ENCODE data around the gene RPS23. TPM values are rescaled to one million over a fixed set of nuclear protein-coding genes. Genes with fewer than 3 reads are reported as not detected.

Gene RPS23
- total and polyA plus RNA-seq, 8 donors = 735 to 1,904 (median 1,035) TPM

DNA sequence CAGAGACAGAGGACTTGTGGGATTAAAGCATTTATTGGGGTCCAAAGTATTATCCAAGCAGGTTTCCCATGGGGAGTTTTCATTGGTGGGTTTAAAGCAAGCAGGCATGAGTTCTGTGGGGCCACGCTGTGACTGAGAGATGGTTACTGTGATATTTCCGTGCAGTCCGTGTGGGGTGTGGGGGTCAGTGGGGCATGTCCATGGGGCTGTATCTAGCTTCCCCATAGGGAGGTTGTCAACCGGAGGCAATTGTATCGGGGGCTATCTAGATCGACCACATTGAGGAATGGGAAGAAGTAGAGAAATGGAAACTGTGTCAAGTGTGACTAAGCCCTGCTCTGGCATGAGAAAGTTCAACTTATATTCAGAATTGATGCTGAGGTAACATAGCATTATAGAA lies 7.1 kb upstream of the RPS23 start:
- H3K9me3 ChIP-seq = no peaks in the 10 kb centered on the region
- no peak overlapping the region for H3K4me3 ChIP-seq
- no peaks in the 10 kb centered on the region for H3K4me1 ChIP-seq
- intact Hi-C loops (cut with DNase I) = no loop called here
- TF ChIP-seq CTCF (IDR thresholded peaks at IDR 0.05) = no peak
- WGBS, 2 donors = 93 to 94% methylated on average over 6 of the region's 6 CpGs
- H3K27ac ChIP-seq = no peak overlapping the region
- no peak for ATAC-seq
- no peaks in the 10 kb centered on the region for H3K27me3 ChIP-seq
- no peaks in the 10 kb centered on the region for H3K36me3 ChIP-seq
- DNase-seq = no peak
- no peak for FAIRE-seq

- intact Hi-C loops (cut with DNase I) = no loop called here
- no peak for TF ChIP-seq CTCF (IDR thresholded peaks at IDR 0.05)
- H3K27ac ChIP-seq = no peak overlapping the region
- H3K27me3 ChIP-seq = no peaks in the 10 kb centered on the region
- FAIRE-seq (no peak), ATAC-seq (no peak), DNase-seq (no peak)
- 82 to 86% methylated on average over 2 of the region's 2 CpGs for WGBS, 2 donors
- peaks cover 0 to 3% (median 0%) of the 10 kb centered on the region in 3 donors for H3K4me1 ChIP-seq
- no peaks in the 10 kb centered on the region for H3K9me3 ChIP-seq
- H3K36me3 ChIP-seq = no peaks in the 10 kb centered on the region
- no peak overlapping the region for H3K4me3 ChIP-seq
Measured at GRCh38 chr5:82283893-82284292, 5.7 kb upstream of the RPS23 start.

- peaks cover 0 to 25% (median 17%) of the 10 kb centered on the region in 3 donors for H3K36me3 ChIP-seq
- no peaks in the 10 kb centered on the region for H3K27me3 ChIP-seq
- ATAC-seq (no peak), FAIRE-seq (no peak), DNase-seq (peak in 1 of 6 donors; percentile 36)
- intact Hi-C loops (cut with DNase I) = no loop called here
- H3K4me3 ChIP-seq = peak overlapping the region; percentile 72 to 99 (median 84)
- 18 to 34% methylated on average over 19 of the region's 19 CpGs for WGBS, 2 donors
- peak overlapping the region; percentile 30 to 93 (median 78) for H3K27ac ChIP-seq
- TF ChIP-seq CTCF (IDR thresholded peaks at IDR 0.05) = no peak
- no peaks in the 10 kb centered on the region for H3K9me3 ChIP-seq
- H3K4me1 ChIP-seq = peaks cover 0 to 12% (median 0%) of the 10 kb centered on the region in 3 donors
Measured at GRCh38 chr5:82278711-82279370, 687 bp upstream of the RPS23 start.

DNA sequence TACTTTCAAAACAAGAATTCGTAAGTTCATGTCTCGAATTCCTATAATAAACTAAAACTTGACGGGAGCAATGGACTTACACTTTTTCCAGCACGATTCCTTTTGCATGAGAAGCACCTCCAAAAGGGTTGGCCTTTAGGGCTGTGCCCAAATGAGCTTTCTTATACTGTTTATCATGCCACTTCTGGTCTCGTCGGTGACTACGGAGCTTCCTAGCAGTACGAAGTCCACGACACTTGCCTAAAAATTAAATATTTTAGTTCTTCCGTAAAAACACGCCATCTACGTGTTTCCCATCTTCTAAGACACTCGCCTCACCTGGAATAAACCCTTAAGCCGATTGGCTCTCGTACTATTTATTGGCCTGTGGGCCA lies 554 bp downstream of the RPS23 start:
- no peaks in the 10 kb centered on the region for H3K9me3 ChIP-seq
- no peak for FAIRE-seq
- no peaks in the 10 kb centered on the region for H3K27me3 ChIP-seq
- 1 to 2% methylated on average over 15 of the region's 15 CpGs for WGBS, 2 donors
- intact Hi-C loops (cut with DNase I) = no loop called here
- peaks cover 0 to 12% (median 0%) of the 10 kb centered on the region in 3 donors for H3K4me1 ChIP-seq
- peak in 2 of 4 donors; percentile 3 to 5 for ATAC-seq
- DNase-seq = no peak
- H3K4me3 ChIP-seq = peak overlapping the region; percentile 72 to 99 (median 84)
- peaks cover 0 to 25% (median 17%) of the 10 kb centered on the region in 3 donors for H3K36me3 ChIP-seq
- TF ChIP-seq CTCF (IDR thresholded peaks at IDR 0.05) = no peak
- peak overlapping the region in 3 of 4 donors; percentile 67 to 93 (median 88) for H3K27ac ChIP-seq

Measured in pancreas (tissue), 10 donors.